ENCODE results near the gene ARHGAP10. TPM values are rescaled to one million over a fixed set of nuclear protein-coding genes. Genes with fewer than 3 reads are reported as not detected.

ARHGAP10 gene
- total RNA-seq, 1 experiment from 2014 or later = 4.8 TPM

DNA sequence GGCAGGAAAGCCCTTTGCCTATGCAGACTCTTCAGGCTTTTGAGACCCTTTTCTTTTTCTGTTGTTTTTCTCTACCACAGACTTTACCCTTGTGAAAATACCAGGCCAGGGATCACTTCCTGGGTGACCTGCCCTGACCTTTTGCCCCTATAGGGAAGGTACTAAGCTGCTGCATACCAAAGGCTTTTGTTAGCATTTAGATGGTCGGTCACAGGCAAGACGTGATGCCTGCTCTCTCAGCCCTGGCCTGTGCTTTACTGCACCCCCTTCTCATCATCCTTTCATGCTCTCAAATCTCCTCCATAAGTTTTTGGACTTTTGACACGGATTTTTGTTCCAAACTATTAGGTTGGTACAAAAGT lies 98.2 kb downstream of the ARHGAP10 start:
- intact Hi-C loops (cut with micrococcal nuclease; ENCODE audit: unreplicated experiment) = no loop called here
- H3K27ac ChIP-seq (ENCODE audit: low read depth, low read length, poor library complexity, severe bottlenecking) = no peak overlapping the region
- DNase-seq (ENCODE audit: low spot score) = no peak
- H3K9me3 ChIP-seq (ENCODE audit: low read depth, low read length, poor library complexity, severe bottlenecking) = no peaks in the 10 kb centered on the region
- no TSS peak for BruUV-seq (replicated peaks)
- POLR2A ChIA-PET (ENCODE audit: low non-redundant PET) = interaction anchor here (0.6 kb wide), 1 partner anchor 73 kb away, joined by 10 read pairs; no protein-coding TSS in a partner anchor
- no peaks in the 10 kb centered on the region for H3K4me1 ChIP-seq (ENCODE audit: insufficient read depth, low read length, poor library complexity, severe bottlenecking)
- no peaks in the 10 kb centered on the region for H3K27me3 ChIP-seq (replicated peaks; ENCODE audit: insufficient read depth, low read depth, low read length, poor library complexity)
- H3K36me3 ChIP-seq (ENCODE audit: insufficient read depth, low read length, poor library complexity, severe bottlenecking) = no peaks in the 10 kb centered on the region
- no peak overlapping the region for H3K4me3 ChIP-seq (ENCODE audit: low read depth, low read length, poor library complexity, severe bottlenecking)
- CTCF ChIA-PET = no interaction called here
- no peak for TF ChIP-seq EZH2 (IDR thresholded peaks at IDR 0.05; ENCODE audit: borderline replicate concordance, low read depth, low read length, poor library complexity, severe bottlenecking)
- TF ChIP-seq CTCF (conservative IDR thresholded peaks at IDR 0.05; ENCODE audit: low read depth, low read length) = no peak

GRCh38 chr4:147830987-147831386 lies 99.1 kb downstream of the ARHGAP10 start:
- intact Hi-C loops (cut with micrococcal nuclease; ENCODE audit: unreplicated experiment) = no loop called here
- Histone ChIP-seq H3K4me3 (ENCODE audit: low read depth, low read length, poor library complexity, severe bottlenecking) (no peak overlapping the region), H3K9me3 (ENCODE audit: low read depth, low read length, poor library complexity, severe bottlenecking) (no peaks in the 10 kb centered on the region), H3K36me3 (ENCODE audit: insufficient read depth, low read length, poor library complexity, severe bottlenecking) (no peaks in the 10 kb centered on the region), H3K27ac (ENCODE audit: low read depth, low read length, poor library complexity, severe bottlenecking) (no peak overlapping the region), H3K27me3 (replicated peaks; ENCODE audit: insufficient read depth, low read depth, low read length, poor library complexity) (no peaks in the 10 kb centered on the region), H3K4me1 (ENCODE audit: insufficient read depth, low read length, poor library complexity, severe bottlenecking) (no peaks in the 10 kb centered on the region)
- CTCF ChIA-PET = interaction anchor here (0.7 kb wide), 1 partner anchor 36 kb away, joined by 3 read pairs; no protein-coding TSS in a partner anchor
- DNase-seq (ENCODE audit: low spot score) = no peak
- BruUV-seq (replicated peaks) = no TSS peak
- TF ChIP-seq CTCF (conservative IDR thresholded peaks at IDR 0.05; ENCODE audit: low read depth, low read length) (no peak), EZH2 (IDR thresholded peaks at IDR 0.05; ENCODE audit: borderline replicate concordance, low read depth, low read length, poor library complexity, severe bottlenecking) (no peak)
- POLR2A ChIA-PET (ENCODE audit: low non-redundant PET) = no interaction called here

DNA sequence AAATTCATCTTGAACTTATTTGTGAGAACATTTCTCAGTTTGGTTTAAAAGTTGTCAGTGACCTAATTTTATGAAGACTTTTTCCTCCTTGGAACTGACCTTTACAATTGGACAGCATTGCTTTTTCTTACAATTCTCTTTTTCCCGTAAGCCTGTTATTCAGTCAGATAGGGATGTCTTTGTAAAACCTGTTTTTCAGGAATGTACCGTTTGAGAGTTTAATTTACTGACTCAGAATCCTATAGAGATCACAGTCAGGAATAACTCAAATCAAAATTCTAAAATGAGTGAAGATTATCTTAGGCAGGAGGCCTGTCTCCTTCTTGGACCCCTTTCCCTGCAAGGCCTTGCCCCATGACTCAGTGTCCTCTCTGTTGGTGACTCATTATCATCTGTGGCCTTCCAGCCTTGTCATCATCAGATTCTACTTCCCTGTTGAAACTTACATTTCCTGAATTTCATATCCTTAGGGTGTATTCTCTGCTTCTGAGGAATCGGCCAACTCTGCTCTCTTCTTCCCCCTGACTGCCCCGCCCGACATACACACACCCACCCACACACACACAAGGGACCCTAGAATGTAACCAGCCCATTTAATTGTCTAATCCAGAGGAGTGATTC lies 99.8 kb downstream of the ARHGAP10 start:
- Histone ChIP-seq H3K9me3 (ENCODE audit: low read depth, low read length, poor library complexity, severe bottlenecking) (no peaks in the 10 kb centered on the region), H3K36me3 (ENCODE audit: insufficient read depth, low read length, poor library complexity, severe bottlenecking) (no peaks in the 10 kb centered on the region), H3K4me3 (ENCODE audit: low read depth, low read length, poor library complexity, severe bottlenecking) (no peak overlapping the region), H3K27me3 (replicated peaks; ENCODE audit: insufficient read depth, low read depth, low read length, poor library complexity) (no peaks in the 10 kb centered on the region), H3K27ac (ENCODE audit: low read depth, low read length, poor library complexity, severe bottlenecking) (no peak overlapping the region), H3K4me1 (ENCODE audit: insufficient read depth, low read length, poor library complexity, severe bottlenecking) (no peaks in the 10 kb centered on the region)
- peak; percentile 26 for DNase-seq (ENCODE audit: low spot score)
- BruUV-seq (replicated peaks) = no TSS peak
- POLR2A ChIA-PET (ENCODE audit: low non-redundant PET) = no interaction called here
- intact Hi-C loops (cut with micrococcal nuclease; ENCODE audit: unreplicated experiment) = no loop called here
- CTCF ChIA-PET = no interaction called here
- TF ChIP-seq EZH2 (IDR thresholded peaks at IDR 0.05; ENCODE audit: borderline replicate concordance, low read depth, low read length, poor library complexity, severe bottlenecking) = no peak

GRCh38 chr4:147833254-147833653 lies 101.4 kb downstream of the ARHGAP10 start:
- H3K27ac ChIP-seq (ENCODE audit: low read depth, low read length, poor library complexity, severe bottlenecking) = no peak overlapping the region
- intact Hi-C loops (cut with micrococcal nuclease; ENCODE audit: unreplicated experiment) = no loop called here
- DNase-seq (ENCODE audit: low spot score) = no peak
- no peaks in the 10 kb centered on the region for H3K36me3 ChIP-seq (ENCODE audit: insufficient read depth, low read length, poor library complexity, severe bottlenecking)
- CTCF ChIA-PET = no interaction called here
- TF ChIP-seq EZH2 (IDR thresholded peaks at IDR 0.05; ENCODE audit: borderline replicate concordance, low read depth, low read length, poor library complexity, severe bottlenecking) = no peak
- BruUV-seq (replicated peaks) = no TSS peak
- no peaks in the 10 kb centered on the region for H3K9me3 ChIP-seq (ENCODE audit: low read depth, low read length, poor library complexity, severe bottlenecking)
- H3K4me3 ChIP-seq (ENCODE audit: low read depth, low read length, poor library complexity, severe bottlenecking) = no peak overlapping the region
- no peaks in the 10 kb centered on the region for H3K27me3 ChIP-seq (replicated peaks; ENCODE audit: insufficient read depth, low read depth, low read length, poor library complexity)
- H3K4me1 ChIP-seq (ENCODE audit: insufficient read depth, low read length, poor library complexity, severe bottlenecking) = no peaks in the 10 kb centered on the region
- POLR2A ChIA-PET (ENCODE audit: low non-redundant PET) = no interaction called here

All from A673 (cell line).